Measurements from ENCODE around the gene STK39. TPM values are rescaled to one million over a fixed set of nuclear protein-coding genes. Genes with fewer than 3 reads are reported as not detected.
"Not testable (repeated sequence)": the region's sequence is repeated elsewhere in the genome, so short reads cannot be mapped to it uniquely, and the experiment has no call there.

The STK39 gene
- polyA plus RNA-seq, 3 donors, result 19.6 to 45.0 (median 33.7) TPM

DNA sequence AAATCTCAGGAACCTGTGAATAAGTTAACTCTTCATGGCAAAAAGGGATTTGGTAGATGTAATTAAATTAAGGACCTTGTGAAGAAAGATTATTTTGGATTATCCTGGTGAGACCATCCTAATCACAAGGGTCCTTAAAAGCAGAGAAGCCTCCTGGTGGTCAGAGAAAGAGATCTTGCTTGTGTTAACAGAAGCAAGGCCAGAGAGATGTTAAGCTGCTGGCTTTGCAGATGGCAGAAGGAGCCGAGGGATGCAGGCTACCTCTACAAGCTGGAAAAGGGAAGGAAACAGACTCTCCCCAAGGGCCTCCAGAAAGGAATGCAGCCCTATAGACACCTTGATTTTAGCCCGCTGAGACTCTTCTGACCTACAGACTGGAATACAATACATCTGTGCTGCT, 197.0 kb downstream of the STK39 start:
- WGBS, 3 donors, result 82 to 91% (median 83%) methylated on average over 2 of the region's 2 CpGs
- H3K27ac ChIP-seq (ENCODE audit: low read depth, low read length), result no peak overlapping the region

DNA sequence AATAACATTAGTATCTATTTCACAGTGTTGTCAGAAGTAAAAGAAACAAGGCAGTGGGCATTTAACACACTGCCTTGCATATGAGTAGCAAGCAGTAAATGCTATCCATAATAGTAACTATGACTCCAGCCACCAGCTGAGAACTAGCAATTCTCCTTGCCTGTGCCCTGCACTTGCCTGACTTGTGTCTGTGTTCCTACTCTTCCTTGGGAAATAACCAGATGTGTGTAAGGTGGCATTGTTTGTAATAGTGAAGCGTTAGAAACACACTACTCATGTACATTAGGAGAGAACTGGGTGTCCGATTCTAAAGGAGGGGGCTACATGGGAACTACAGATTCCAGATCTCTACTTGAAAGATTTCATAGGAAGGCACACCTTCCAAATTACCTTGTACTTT, 197.8 kb downstream of the STK39 start:
- WGBS, 3 donors, result 50 to 98% (median 96%) methylated on average over 2 of the region's 2 CpGs
- H3K27ac ChIP-seq (ENCODE audit: low read depth, low read length), result no peak overlapping the region

DNA sequence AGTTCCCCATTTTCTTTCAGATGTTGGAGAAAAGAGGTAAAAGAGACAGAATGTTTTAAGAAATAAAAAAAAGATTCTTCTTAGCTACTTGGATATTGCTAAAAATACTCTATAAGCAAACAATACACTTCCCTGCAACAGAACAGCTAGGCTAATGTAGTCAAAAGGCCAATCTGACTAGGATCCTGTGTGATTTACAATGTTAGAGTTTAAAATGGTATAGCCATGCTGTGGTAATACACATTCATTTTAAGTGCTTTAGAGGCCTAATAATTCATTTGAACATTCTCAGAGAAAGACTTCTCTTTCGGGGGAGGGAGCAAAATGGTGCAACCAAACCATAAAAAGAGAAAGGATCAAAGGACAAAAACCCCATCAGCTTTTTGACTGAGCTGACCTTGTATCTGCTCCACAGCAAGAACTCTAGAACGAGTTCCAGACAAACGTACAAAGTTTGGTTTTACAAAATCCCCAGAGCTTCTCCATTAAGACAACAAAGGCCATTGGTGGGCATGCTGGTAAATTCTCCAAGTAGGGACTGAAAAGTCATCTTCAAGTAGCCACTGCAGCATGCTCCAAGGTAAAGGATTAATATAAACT, 200.2 kb downstream of the STK39 start:
- no peak overlapping the region for H3K27ac ChIP-seq (ENCODE audit: low read depth, low read length)
- 80 to 87% (median 87%) methylated on average over 3 of the region's 3 CpGs for WGBS, 3 donors

DNA sequence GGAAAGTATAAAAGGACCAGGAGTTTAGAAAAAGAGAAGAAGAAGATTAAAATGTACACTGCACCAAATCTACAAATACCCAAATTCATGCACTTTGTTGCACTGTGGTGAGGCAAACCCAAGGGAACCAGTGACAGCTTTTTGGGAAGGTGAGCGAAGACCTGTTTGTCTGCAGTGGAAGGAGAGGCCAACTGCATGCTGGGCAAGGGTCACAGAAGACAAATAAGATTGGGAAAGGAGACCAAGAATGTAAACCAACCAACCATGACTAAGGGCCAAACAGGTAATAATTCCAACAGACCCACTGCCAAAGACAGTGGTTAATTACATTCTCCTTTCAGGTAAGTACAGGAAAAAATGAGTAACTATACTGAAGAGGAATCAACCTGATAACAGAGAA, 202.8 kb downstream of the STK39 start:
- WGBS, 3 donors, result 95 to 100% (median 96%) methylated on average over 1 of the region's 1 CpG
- no peak overlapping the region for H3K27ac ChIP-seq (ENCODE audit: low read depth, low read length)

DNA sequence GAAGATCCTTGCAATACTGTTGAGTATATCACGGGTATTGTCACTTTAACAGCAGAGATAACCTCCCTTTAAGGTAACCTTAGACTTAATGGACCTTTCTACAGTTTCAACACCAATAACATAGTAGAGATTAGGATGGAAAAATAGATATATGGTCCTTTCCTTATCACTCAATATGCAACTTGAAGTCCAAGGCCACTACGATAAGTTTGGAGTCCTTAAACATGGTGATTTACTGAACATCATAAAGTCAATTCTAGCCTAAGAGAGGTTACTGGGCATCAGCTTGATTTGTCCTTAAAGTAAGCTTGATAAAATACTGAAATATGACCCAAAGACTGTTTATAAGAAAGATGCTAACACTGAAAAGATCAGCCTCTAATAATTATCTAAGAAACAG, 203.2 kb downstream of the STK39 start:
- H3K27ac ChIP-seq (ENCODE audit: low read depth, low read length), result no peak overlapping the region
- WGBS, 3 donors, result 61 to 96% (median 91%) methylated on average over 2 of the region's 2 CpGs

DNA sequence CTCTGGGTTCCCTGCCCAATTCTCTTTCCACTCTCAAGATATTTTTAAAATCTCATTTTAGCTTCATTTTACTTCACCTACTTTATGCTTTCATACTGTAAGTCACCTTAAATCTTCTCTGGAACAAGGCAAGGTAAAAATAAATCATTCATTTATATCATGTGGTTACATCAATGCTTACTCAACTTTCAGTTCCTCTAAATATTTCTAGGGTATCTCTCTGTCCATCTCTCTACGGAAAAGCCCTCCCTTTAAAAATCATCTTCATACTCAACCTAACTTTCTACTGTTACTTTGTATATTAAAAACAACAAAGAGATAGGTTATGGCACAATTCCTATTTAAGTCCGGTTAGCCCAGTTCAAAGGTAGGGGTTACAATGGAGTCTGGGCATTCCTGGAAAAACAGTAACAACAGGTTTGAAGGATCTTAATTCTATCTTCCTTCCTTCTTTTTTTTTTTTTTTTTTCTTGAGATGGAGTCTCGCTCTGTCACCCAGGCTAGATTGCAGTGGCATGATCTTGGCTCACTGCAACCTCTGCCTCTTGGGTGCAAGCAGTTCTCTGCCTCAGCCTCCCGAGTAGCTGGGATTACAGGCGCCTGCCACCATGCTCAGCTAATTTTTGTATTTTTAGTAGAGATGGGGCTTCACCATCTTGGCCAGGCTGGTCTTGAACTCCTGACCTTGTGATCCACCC, 205.1 kb downstream of the STK39 start:
- 87 to 99% (median 91%) methylated on average over 5 of the region's 5 CpGs for WGBS, 3 donors
- H3K27ac ChIP-seq (ENCODE audit: low read depth, low read length), result not testable (repeated sequence)

DNA sequence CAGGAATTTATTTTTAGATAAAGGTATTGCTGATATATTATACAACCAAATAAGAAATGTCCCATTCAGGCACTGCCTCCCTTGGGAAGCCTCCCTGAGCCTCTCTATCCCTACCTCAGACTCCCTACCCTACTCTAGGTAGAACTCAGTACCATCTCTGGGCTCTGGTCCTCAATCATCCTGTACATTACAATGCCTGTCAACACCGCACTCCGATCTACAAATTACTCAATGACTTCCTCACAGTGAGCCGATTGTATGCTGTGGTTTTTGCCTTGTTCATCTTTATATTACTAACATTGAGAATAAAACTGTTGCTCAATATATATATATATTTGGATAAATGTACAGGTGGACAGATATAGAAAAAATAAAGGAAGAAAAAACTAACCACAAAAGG, 207.5 kb downstream of the STK39 start:
- 49 to 77% (median 54%) methylated on average over 3 of the region's 3 CpGs for WGBS, 3 donors
- no peak overlapping the region for H3K27ac ChIP-seq (ENCODE audit: low read depth, low read length)

DNA sequence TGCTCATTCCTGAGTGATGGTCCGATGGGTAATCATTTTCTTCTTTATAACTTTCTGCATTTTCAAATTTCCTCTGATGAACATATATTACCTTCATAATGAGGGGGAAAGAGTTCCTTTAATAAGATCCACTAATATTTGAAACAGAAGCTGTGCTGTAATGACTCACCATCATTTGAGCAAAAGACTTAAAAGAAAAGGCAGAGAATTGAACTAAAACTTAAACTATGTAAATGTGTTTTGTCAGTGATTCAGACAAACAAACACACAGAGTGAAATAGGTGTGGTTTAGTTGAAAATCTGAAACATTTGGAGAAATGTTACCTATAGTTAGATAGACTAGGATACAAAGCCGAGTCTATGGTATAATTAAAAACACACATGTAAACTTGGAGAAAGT, 209.6 kb downstream of the STK39 start:
- 93 to 97% (median 96%) methylated on average over 2 of the region's 2 CpGs for WGBS, 3 donors
- no peak overlapping the region for H3K27ac ChIP-seq (ENCODE audit: low read depth, low read length)

DNA sequence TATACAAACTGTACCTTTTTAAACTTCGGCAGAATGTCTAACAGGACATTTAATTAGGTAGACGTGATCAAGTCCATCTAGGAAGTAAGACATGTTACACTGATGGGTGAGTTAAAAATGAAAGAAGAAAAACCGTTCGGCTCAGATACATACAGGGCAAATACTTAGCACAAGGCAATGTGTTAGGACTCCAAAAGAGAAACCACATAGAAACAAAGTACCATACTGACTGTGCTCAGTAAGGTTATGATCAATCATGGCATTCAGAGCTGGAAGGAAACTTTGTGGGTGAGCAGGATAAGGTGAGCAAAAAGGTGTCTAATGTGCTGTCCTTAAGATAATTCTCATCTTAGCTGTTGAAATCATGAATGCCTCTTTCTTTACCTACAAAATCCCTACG, 211.9 kb downstream of the STK39 start:
- 95 to 97% (median 96%) methylated on average over 5 of the region's 5 CpGs for WGBS, 3 donors
- H3K27ac ChIP-seq (ENCODE audit: low read depth, low read length), result no peak overlapping the region

DNA sequence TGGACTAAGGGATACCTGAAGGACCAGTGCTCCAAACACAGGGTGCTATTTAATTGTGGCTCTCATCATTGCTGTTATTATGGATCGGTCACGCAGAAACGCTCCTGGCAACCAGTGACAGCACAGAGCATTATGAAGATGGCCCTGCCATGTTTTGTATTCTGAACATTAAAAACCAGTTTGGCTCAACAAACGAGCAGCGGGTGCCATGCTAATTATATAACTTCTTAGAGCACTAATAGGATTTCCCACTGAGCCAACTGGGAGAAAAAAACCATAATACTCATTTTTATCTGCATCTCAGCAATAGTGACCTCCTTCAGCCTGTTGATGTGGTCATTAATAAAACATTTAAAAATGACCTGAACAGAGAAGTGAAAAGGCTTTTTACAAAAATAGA, 212.8 kb downstream of the STK39 start:
- WGBS, 3 donors, result 97 to 99% (median 99%) methylated on average over 5 of the region's 5 CpGs
- no peak overlapping the region for H3K27ac ChIP-seq (ENCODE audit: low read depth, low read length)

DNA sequence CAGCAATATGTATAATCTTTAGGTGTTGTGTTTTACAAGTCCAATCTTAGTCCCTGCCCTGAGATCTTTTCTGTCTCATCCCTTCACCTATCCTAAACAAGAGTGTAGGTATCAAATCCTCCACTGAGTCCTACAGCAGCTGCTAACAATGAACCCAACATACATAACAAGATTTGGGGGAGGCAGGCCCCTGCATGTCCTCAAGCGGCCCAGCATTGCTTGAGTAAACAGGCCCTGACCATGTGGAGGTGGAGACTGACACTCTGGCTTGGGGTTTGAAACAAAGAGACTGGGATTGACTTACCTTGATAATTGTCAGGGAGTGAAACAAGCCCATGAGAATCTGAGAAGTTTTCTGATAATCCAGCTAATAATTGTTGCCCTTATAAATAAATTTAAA, 213.4 kb downstream of the STK39 start:
- no peak overlapping the region for H3K27ac ChIP-seq (ENCODE audit: low read depth, low read length)
- WGBS, 3 donors, result 95 to 100% (median 97%) methylated on average over 1 of the region's 1 CpG

DNA sequence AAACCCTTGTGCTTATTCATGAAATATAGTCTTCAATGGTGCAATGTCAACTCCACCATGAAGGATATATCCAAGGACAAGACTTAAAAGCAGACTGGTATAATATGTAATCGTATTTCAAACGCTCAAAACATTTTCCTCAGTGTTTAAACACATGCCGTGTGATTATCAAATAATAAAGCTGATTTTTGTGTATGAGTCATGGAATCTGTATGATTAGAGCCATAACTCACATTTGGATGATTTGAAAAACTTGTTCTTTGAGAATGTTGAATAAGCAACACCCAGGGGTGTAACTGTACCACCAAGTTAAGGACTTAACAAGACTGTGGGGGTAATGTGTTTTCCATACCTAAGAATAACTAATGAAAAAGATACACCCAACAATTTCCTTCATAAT, 215.3 kb downstream of the STK39 start:
- no peak overlapping the region for H3K27ac ChIP-seq (ENCODE audit: low read depth, low read length)
- 57 to 93% (median 89%) methylated on average over 3 of the region's 3 CpGs for WGBS, 3 donors

DNA sequence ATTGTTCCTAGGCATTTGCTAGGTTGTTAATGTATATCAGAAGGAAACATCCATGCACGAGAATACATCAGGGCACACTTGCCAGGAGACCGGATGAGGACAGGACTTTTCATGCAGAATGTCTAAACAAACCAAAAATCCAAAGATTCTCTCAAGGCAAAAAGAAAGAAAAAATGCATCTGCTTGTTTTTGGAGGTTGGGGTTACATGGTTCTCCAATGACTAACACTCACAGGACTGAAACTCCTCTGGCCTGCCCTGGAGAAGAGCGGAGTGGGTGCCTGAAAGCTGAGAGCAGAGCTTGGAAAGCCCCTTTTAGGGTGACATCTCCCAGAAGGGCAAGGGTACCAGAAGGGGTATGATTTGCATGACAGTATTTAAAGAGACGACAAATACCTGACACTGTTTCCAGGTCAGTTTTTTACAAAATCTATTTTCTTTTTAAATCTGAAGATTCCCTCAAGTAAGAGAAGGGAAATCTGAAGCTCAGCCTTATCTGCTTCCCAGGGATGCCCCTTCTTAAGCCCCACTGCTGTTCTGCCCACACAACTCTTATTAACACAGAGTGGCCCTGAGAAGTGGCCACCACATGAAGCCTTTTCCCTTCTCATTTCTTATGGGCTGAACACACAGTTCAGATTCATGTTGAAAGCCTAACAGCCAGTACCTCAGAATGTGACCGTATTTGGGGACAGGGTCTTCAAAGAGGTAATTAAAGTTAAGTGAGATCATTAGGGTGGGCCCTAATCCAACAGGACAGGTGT, 216.4 kb downstream of the STK39 start:
- no peak overlapping the region for H3K27ac ChIP-seq (ENCODE audit: low read depth, low read length)
- 91 to 98% (median 94%) methylated on average over 5 of the region's 5 CpGs for WGBS, 3 donors

DNA sequence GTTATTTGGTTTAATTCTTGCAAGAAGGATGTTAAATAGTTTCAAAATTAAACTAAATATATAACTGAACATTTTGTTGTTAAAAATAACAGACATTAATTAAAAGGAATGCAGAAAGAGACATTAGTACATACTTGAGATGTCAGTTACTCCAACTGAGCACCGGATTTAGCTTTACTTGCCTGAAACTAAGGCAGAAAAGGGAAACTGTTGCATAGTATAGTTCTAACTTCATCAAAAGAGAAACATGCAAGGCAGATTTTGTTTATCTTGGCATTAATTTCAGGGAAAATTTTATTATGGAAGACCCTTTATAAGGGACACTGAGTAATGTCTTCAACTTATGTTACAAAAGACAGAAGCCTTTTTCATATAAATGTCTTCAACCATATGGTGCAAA, 218.3 kb downstream of the STK39 start:
- no peak overlapping the region for H3K27ac ChIP-seq (ENCODE audit: low read depth, low read length)
- WGBS, 3 donors, result 75 to 80% (median 79%) methylated on average over 1 of the region's 1 CpG

DNA sequence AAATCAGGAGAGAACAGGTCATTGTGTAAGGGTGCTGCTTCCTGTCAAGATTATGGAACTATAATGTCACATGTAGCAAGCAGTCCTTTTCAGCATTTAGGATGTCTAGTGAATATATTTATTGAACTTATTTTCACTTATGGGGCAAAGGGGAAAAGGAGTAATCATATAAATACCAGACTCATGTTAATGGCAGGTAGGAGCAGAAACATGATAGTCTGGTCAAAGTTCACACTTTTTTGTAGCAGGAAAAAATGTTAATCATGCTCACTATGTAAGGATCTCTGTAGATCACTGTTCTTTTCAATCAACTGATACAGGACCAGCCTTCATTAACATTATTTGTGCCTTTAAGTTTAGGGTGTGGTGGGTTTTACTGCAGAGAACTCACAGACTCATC, 219.0 kb downstream of the STK39 start:
- H3K27ac ChIP-seq (ENCODE audit: low read depth, low read length), result no peak overlapping the region

DNA sequence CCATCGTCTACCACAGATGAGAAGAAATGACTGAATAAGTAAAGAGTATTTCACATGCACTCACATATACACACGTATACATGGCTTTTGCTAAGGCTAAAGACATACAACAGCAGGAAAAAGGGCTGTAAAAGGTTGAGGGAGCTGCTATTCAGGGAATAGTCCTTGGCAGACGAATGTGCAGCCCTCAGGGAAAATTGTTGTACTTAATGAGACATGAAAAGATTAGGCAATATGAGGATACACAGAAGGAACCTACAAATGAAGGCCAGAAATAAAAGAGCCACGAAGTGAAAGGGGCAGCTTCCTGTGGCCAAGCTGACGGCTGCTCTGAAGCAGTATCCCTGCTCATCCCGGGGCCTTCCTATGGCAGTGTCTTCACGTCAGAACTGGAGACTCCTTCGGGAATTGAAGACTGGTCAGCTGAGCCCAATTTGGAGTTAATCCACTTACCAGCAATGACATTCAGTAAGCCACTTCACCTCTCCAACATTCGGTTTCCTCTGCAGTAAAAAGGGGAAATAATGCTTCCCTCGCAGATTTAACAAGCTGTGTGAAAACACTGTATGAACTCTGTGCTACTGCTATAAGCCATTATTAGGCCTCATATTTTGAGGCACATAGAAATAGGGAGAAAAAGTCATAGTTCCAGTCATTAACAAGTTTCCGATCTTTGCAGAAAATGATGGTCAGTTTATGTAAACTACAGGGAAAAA, 221.8 kb downstream of the STK39 start:
- H3K27ac ChIP-seq (ENCODE audit: low read depth, low read length), result no peak overlapping the region
- WGBS, 3 donors, result 51 to 83% (median 56%) methylated on average over 11 of the region's 11 CpGs

DNA sequence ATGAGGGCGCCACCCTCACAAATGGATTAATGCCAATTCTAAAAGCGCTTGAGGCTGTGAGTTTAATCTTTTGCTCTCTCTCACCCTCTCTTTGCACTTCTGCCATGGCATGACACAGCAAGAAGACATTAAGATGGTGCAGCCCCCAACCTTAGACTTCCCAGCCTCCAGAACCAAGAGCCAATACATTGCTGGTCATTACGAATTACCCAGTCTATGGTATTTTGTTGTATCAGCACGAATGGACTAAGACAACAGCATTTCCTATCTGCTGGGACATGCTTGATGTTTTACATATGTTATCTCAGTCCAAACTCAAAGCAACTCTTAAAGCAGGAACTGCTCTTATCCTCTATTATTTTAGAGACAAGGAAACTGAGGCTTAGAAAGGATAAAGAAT, 222.9 kb downstream of the STK39 start:
- 88 to 94% (median 91%) methylated on average over 4 of the region's 4 CpGs for WGBS, 3 donors
- no peak overlapping the region for H3K27ac ChIP-seq (ENCODE audit: low read depth, low read length)

DNA sequence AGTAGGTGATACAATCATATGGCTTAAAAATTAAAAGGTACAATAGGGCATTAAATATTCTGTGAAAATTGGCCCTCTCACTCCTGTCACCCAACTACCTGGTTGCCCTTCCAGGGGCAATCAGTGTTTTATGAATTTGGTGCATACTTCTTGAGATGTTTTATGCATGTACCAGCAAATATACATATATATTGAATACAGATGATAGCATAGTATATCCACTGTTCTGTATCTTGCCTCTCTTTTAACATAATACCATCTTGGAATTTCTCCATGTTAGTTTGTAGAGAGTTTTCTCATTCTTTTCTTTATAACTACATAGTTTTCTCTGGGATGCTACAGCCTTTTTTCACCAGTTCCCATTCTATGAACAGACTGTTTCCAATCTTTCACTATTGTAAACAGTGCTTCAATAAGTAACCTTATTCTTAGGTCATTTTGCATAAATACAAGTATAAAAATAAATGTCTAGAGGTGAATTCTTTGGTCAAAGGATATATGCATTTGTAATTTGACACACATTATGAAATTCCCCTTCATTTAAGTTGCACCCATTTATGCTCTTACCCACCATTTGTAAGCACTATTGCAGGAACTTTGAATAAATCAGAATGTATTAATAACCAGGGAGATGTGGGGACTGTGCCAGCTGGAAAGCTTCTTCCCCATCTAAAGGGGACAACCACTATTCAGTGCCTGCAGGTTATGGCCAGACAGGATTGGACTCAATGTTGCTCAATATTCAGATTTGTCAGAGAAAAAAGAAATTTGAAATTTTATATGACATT, 225.4 kb downstream of the STK39 start:
- no peak overlapping the region for H3K27ac ChIP-seq (ENCODE audit: low read depth, low read length)

Data from adipose tissue (tissue), 3 donors.